PC-3 (cell line): ENCODE measurements around the gene ZNF407.

Experiments
- CTCF ChIP-seq: fragments of 300-600 bp; sonication (generic); conservative IDR thresholded peaks from 2 replicates; pipeline ENCODE4 v1.5.1; 2017; ENCODE audit warnings: antibody characterized with exemption, low read depth, mild to moderate bottlenecking, low read length
- EZH2 ChIP-seq: fragments of 300-600 bp; sonication (generic); IDR thresholded peaks from one replicate; pipeline ENCODE4 v1.6.1; 2017; ENCODE audit warnings: antibody characterized with exemption, mild to moderate bottlenecking, low read length; ENCODE audit not compliant: unreplicated experiment
- EZH2phosphoT487 ChIP-seq: fragments of 300-600 bp; sonication (generic); IDR thresholded peaks from 2 replicates; pipeline ENCODE4 v1.6.1; 2018; ENCODE audit warnings: mild to moderate bottlenecking, antibody characterized with exemption, low read length, borderline replicate concordance

GRCh38 chr18:75074196-75075015 is 476.7 kb downstream of the ZNF407 start:
- no peak for TF ChIP-seq EZH2
- no peak for TF ChIP-seq CTCF
- no peak for TF ChIP-seq EZH2phosphoT487
